GM12874 (cell line): ENCODE measurements around the gene MT2A.

ENCODE experiments used
- TF ChIP-seq, protein P1 (sequence below): IDR thresholded peaks from 2 replicates; pipeline ENCODE4 v1.5.1; 2011; ENCODE audit warnings: low read depth, mild to moderate bottlenecking, control low read depth, low read length, moderate library complexity; ENCODE audit not compliant: insufficient read depth

MT2A gene

DNA sequence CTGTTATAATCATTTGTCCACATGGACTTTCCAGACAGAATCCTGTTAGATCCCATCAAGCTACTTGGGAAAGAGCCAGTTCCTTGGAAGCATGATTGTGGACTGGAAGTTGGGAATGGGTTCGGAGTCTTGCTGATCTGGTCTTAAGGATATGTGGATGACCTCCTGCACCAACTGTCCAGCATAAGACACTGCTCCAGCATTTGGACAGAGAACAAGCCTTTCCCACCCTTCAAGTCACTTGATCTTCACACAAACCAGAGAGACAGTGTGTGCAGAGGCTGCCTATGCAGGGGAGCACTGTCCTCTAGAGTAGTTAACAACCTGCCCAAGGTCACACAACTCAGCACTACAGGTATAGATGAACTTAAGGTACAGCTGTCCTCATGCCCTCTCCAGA is 37.5 kb downstream of the MT2A start:
- TF ChIP-seq, protein P1, sequence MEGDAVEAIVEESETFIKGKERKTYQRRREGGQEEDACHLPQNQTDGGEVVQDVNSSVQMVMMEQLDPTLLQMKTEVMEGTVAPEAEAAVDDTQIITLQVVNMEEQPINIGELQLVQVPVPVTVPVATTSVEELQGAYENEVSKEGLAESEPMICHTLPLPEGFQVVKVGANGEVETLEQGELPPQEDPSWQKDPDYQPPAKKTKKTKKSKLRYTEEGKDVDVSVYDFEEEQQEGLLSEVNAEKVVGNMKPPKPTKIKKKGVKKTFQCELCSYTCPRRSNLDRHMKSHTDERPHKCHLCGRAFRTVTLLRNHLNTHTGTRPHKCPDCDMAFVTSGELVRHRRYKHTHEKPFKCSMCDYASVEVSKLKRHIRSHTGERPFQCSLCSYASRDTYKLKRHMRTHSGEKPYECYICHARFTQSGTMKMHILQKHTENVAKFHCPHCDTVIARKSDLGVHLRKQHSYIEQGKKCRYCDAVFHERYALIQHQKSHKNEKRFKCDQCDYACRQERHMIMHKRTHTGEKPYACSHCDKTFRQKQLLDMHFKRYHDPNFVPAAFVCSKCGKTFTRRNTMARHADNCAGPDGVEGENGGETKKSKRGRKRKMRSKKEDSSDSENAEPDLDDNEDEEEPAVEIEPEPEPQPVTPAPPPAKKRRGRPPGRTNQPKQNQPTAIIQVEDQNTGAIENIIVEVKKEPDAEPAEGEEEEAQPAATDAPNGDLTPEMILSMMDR, result no peak

DNA sequence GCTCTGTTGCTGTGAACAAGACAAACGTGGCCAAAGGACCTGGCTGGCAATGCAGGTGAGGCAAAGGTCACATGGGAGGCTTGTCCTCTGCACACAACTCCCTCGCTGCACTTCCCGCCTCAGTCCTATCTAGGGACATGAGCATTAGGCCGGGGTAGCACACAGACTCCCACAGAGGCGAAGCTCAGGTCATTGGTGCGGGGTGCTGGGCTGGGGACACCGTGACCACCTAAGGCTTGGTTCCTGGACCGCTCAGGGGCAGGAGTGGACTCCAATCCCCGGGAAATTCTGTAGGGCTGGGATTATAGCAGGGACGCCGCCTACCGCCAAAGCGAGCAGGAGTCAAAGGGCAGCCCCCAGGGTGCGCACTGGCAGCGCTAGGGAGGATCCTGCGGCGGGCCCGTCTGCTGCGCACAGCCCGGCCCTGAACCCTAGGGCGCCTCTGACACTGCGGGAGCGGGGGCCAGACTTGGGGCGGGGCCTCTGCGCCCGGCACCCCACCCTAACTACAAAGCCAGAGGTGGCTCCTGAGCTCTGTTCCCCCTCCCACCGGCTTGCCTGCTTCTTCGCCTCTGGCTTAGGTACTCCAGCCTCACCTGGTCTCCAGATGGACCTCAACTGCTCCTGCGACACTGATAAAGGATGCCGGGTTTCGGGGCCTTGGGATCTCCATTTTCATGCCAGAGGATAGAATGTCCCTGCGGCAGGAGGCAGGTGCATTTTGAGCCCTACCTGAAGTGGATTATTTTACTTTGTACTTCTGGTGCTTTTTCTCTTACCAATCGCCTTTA is 39.5 kb downstream of the MT2A start:
- TF ChIP-seq, protein P1, result no peak

DNA sequence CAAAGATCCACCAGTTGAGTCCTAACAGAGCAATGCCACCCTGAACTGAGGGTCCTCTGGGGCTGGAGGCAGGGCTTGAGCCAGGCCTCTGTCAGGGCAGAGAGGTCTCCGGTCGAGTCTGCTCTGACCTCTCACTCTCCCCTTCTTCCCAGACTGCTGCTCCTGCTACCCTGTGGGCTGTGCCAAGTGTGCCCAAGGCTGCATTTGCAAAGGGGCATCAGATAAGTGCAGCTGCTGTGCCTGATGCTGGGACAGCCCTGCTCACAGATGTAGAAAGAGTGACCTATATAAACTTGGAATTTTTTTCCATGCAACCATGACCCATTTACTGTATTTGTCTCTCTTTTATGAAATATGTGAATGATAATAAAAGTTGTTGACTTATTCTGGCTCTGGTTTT is 40.9 kb downstream of the MT2A start:
- TF ChIP-seq, protein P1, result no peak

DNA sequence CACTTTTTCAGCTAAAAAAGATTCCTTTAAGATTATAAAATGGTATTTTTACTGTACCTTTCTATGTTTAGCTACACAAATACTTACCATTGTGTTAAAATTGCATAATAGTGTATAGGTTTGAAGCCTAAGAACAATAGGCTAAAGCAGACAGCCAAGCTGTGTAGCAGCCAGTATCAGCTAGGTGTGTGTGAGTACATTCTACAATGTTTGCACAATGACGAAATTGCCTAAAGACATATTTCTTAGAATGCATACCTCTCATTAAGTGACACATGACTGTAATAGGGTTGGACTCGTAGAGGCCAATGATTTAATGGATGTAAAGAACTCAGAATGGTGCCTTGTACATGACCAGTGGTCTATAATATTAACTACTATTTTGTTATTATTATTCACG is 41.4 kb downstream of the MT2A start:
- TF ChIP-seq, protein P1, result no peak

DNA sequence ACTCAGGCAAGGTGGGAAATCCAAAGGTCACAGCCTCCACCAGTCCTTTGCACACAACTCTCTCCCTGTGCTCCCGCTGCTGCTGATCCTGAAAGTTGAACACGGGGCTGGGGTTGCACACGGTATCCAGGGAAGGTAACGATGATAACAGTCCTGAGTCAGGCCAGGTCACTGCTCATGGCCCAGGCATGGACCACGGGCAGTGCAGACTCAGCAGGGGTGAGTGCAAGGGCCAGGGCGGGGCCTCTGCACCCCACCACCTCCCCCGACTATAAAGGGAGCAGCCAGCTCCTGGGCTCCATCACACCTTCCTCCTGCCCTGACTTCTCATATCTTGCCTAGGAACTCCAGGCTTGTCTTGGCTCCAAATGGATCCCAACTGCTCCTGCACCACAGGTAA is 43.2 kb downstream of the MT2A start, which contains the start of gene MT1B:
MT1B (plus strand) TSS at position 301 of the 400 bp plus-strand sequence; CDS start at position 369, 68 bp downstream.
- TF ChIP-seq, protein P1, result no peak

DNA sequence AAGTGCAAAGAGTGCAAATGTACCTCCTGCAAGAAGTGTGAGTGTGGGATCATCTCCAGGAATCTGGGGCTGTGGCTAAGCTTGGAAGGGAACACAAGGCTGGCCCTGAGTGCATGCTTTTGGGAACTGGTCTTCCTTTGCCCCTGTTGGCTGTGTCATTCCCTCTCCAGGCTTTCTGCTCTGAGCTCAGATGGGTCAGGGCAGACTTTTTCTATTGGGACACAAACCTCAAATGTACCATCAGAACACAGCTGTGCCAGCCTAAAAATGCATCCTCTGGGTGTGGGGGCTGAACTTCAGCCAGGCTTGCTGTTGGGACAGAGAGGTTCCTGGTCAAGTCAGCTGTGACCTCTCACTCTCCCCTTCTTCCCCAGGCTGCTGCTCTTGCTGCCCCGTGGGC is 44.2 kb downstream of the MT2A start:
- TF ChIP-seq, protein P1, result no peak

DNA sequence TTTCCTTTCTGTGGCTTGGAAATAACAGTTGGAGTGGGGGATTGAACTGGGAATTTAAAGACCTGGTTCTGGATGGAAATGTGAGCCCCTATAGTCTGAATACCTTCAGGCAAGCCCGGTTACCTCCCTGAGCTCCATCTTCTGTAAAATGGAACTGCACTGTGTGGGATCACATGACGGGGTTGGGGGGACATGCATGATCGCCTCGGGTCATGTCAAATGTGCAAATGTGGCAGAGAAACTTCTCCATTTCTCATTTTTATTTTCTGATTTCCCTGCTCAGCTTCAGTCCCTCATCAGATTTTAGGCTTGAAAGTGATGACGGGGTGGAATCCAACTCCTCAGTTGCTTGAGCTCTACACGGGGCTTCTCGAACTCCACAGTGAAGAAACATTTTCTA is 44.8 kb downstream of the MT2A start:
- TF ChIP-seq, protein P1, result no peak
